ENCODE results near the gene ALG1.

The ALG1 gene, protein sequence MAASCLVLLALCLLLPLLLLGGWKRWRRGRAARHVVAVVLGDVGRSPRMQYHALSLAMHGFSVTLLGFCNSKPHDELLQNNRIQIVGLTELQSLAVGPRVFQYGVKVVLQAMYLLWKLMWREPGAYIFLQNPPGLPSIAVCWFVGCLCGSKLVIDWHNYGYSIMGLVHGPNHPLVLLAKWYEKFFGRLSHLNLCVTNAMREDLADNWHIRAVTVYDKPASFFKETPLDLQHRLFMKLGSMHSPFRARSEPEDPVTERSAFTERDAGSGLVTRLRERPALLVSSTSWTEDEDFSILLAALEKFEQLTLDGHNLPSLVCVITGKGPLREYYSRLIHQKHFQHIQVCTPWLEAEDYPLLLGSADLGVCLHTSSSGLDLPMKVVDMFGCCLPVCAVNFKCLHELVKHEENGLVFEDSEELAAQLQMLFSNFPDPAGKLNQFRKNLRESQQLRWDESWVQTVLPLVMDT

GRCh38 chr16:5071681-5072333 lies at the start of gene ALG1:
Gene ALG1, plus strand, starts transcription at chr16:5071843. Its CDS starts 7 bp downstream, at chr16:5071850.
- DNase-seq (ENCODE audit: low read depth in 2 of 3, low spot score in 1 of 3): peak; percentile 80 to 86 (median 85)

GRCh38 chr16:5022521-5022920 lies 49.1 kb upstream of the ALG1 start:
- DNase-seq (ENCODE audit: low read depth in 2 of 3, low spot score in 1 of 3): no peak

DNA sequence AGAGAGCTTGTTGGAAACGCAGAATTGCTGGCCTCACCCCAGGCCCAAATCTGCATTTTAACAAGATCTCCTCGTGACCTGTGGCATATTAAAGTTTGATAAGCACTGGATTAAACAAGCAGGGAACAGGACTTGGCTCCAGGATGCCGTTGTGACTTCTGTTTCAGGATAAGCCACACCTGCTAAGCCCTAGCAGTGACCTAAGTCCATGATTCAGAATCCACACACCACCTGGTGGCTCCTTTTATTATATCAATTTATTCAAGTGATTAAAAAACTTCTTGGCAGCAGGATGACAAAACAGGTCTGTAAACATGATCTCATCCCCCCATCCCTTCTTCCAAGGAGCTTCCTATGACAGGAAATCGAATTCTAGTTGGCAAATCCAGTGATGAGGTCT lies 47.0 kb upstream of the ALG1 start:
- no peak for DNase-seq (ENCODE audit: low read depth in 2 of 3, low spot score in 1 of 3)

DNA sequence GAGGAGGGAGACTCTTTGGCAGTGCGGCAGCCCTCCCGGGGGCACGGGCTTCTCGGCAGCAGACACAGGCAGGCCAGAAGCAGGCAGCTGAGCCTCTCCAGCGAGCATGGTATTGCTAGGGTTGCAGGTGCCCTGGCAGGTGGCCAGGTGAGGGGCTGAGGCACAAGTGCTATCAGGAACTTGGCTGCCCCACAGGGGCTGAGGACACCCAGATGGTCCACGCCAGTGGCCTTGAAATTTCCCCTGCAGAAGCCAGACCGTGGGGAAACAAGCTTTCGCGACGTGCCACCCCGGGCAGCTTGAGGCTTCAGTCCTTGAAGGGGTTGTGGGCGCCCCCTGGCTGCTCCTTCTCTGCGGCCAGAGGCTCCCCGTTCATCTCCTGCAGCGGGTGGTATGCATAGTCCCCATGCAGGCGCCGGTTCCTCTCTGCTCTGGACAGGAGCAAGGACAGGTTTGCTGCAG lies 46.4 kb upstream of the ALG1 start:
- DNase-seq (ENCODE audit: low read depth in 2 of 3, low spot score in 1 of 3): no peak

GRCh38 chr16:5026664-5027063 lies 45.0 kb upstream of the ALG1 start:
- DNase-seq (ENCODE audit: low read depth in 2 of 3, low spot score in 1 of 3): no peak

- DNase-seq (ENCODE audit: low read depth in 2 of 3, low spot score in 1 of 3): no peak
Measured at GRCh38 chr16:5027086-5027485, 44.6 kb upstream of the ALG1 start.

DNA sequence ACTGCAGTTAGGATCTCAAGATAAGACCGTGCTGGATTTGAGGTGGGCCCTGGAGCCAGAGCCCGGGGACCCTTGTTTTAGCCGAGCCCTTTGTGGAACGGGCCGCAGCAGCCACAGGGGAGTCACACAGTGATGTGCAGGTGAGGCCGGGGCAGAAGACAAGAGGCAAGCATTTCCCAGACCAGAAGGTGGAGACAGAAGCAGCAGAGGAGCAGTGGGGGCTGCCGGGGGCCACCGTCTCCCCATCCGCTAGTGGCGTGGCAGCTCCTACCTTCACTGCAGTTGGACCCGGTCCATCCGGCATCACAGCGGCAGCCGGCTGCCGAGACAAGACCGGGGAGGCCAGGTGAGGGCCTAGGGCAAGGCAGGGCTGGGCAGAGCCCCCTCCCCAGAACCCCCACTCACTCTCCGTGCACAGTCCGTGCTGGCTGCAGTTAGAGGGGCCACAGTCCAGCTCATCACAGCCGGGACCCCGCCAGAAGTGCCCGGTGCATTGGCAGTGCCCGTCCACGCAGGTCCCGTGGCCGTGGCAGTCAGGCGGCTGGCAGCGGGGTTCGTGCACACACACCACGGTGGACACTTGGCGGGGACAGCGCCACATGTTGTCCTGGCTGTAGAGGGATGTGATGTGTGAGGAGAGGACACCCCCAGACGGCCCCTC lies 43.9 kb upstream of the ALG1 start:
- DNase-seq (ENCODE audit: low read depth in 2 of 3, low spot score in 1 of 3): no peak

GRCh38 chr16:5028950-5029475 lies 42.6 kb upstream of the ALG1 start:
- DNase-seq (ENCODE audit: low read depth in 2 of 3, low spot score in 1 of 3): no peak

DNA sequence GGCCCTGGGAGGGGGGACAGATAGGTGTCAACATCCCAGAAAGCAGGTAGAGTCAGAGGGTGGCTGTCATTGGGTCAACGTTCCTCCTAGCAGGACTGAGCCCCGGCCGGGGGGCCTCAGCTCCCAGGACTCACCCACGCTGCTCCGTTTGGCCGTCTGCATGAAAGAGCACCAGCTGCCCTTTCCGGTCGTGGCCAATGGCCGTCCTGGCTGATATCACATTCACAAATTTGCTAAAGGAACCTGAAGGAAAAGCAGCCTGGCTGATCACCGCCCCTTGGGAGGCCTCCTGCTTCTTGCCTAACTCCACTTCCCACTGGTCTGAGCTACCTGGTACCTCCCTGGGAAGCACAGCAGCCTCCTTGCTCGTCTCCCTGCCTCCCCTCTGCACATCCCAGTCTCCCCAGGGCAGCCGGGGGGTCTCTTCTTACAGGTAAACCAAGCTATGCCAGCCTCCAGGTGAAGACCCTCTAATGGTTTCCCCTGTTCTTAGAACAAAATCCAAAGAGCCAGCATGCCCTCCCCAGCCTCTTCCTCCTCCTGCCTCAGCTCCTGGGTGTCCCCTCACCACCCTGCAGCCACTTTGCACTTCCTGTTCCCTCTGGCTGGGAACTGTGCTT lies 41.3 kb upstream of the ALG1 start:
- DNase-seq (ENCODE audit: low read depth in 2 of 3, low spot score in 1 of 3): no peak

- no peak for DNase-seq (ENCODE audit: low read depth in 2 of 3, low spot score in 1 of 3)
Measured at GRCh38 chr16:5031601-5032000, 40.0 kb upstream of the ALG1 start.

DNA sequence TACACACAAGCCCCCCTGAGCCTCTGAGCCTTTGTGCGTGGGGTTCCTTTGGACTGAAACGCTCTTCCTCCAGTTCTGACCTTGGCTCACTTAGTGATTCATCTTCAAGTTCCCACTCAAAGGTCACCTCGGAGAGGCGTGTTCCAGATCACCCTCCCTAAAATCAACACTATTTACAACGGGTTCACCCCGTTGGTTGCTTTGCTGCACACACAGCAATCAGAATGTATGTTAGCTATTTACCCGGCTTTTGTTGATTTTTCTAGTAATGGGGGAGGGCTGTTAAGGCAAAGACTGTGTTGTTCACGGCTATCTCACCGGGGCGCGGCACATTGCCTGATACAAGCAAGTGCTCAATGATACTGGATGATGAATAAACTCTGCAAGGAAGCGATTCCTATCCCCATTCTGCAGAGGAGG lies 38.9 kb upstream of the ALG1 start:
- DNase-seq (ENCODE audit: low read depth in 2 of 3, low spot score in 1 of 3): no peak

DNA sequence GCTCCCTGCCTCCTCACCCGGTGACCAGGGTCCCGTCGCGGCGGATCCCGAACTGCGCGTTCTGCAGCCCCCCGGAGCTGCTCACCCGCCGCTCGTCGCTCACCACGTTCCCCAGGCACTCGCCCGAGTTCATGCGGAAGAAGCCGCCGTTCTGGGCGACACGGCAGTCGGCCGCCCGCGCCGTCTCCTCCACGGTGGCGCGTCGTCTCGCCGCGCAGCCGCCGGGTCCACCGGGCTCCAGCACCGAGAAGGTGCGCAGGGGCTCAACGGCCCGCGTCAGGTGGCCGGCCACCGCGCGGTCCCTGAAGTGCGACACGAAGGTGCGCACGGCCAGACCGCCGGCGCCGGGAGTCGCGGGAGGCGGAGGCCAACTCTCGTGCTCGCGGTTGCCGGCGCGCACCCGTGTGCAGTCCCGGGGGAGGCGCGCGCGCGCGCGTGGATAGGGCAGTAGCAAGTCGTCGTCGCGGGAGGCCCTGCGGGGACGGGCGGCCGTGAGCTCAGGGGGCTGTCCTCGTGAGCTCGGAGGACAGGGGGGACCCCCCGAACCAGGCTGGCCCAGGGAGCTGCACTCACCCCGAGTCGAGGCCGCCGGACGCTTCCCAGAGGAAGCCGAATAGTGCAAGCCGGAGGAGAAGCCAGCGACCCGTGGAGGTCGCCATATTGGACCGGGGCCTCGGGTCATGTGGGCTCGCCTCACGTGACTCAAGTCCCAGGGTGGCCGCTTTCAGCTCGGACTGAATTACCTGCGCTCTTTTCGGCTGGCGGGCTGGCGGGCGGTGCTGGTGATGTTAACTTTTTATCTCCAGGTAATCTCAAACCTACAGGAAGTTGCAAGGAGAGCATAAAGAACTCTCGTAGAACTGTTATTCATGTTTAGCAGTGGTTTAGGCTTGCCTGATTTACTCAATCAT lies 38.1 kb upstream of the ALG1 start, which contains the start of gene NAGPA:
NAGPA (minus strand) TSS at position 680 of the 911 bp plus-strand sequence; CDS start at position 659, 21 bp downstream.
- peak; percentile 63 to 77 (median 70) for DNase-seq (ENCODE audit: low read depth in 2 of 3, low spot score in 1 of 3)

DNA sequence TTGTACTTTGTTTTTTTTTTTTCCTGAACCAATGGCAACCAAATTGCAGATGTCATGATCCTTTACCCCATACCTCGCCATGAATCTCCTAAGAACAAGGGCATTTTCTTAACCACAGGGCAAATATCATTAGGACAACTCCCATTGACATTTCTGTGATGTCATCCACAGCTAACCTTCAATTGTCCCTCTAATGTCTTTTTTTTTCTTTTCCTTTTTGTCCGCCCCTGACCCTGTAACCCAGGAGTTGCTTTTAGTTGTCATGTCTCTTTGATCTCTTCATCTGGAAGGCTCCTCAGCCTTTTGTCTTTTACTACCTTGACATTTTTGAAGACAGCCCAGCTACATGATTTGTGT lies 37.5 kb upstream of the ALG1 start:
- DNase-seq (ENCODE audit: low read depth in 2 of 3, low spot score in 1 of 3): no peak

GRCh38 chr16:5035909-5036227 lies 35.8 kb upstream of the ALG1 start:
- DNase-seq (ENCODE audit: low read depth in 2 of 3, low spot score in 1 of 3): no peak

DNA sequence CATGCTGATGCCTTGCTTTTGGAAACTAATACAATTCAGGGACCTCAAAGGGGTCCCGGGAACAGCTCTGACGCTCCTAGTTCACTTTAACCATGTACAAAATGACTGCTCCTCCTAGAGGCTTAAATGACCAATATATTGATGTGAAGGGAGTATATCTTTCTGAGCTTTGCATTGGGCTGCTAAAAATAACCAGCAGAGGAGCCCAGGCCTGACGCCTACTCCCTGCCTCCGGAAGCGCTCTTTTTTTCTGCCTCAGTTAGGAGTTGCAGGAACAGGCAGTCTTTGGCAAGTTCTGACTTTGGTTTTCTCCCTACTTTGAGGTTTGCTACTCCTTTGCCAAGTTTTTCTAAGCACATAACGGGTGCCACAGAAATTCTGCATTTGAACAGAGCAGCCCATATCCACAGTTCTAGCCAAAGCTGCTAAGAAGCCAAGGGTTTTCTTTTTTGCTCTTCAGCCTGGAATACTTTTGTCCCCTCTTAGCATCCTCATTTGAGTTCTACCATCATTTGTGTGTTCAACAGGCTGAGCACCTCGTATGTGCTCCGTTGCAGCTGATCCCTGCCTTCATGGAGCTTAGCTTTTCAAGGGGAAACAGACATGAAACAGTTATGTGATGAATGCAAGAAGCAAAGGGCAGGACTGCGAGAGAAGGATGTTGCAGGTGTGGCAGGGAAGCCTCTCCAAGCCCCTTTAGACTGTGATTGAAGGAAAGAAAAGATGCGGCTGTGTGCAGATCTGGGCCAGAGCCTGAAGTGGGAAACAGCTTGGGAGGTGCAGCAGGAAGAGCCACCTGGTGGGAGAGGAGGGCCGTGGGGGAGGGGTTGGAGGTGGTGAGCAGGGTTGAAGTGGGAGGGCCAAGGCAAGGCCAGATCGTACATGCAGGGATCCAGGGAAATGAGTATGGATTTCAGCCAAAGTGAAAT lies 35.2 kb upstream of the ALG1 start:
- no peak for DNase-seq (ENCODE audit: low read depth in 2 of 3, low spot score in 1 of 3)

DNA sequence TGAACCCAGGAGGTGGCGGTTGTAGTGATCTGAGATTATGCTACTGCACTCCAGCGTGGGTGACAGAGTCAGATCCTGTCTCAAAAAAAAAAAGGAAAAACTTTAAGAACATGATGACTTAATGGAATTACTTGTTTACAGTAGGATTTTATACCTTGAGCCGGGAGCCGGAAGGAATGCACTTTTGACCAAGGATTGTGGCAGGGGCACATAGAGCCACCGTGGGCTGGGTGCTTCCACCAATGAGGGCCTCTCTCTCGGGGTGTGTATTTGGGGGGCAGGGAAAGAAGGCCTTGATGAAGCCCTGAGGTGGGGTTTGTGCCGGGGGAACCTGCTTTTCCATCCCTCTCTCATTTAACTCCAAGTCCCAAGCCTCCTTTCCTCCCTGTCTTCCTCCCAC lies 31.2 kb upstream of the ALG1 start:
- no peak for DNase-seq (ENCODE audit: low read depth in 2 of 3, low spot score in 1 of 3)

- DNase-seq (ENCODE audit: low read depth in 2 of 3, low spot score in 1 of 3): no peak
Measured at GRCh38 chr16:5041600-5042133, 30.0 kb upstream of the ALG1 start.

GRCh38 chr16:5042574-5043171 lies 29.0 kb upstream of the ALG1 start:
- DNase-seq (ENCODE audit: low read depth in 2 of 3, low spot score in 1 of 3): no peak
